ENCODE results near the gene SERPINE2.
"Not testable (repeated sequence)": the region's sequence is repeated elsewhere in the genome, so short reads cannot be mapped to it uniquely, and the experiment has no call there.

SERPINE2 gene

GRCh38 chr2:224014336-224014735 lies 24.8 kb downstream of the SERPINE2 start:
- no peak for DNase-seq (ENCODE audit: low read depth)

- no peak for DNase-seq (ENCODE audit: low read depth)
These were observed 27.2 kb downstream of the SERPINE2 start for GRCh38 chr2:224011837-224012236.

DNA sequence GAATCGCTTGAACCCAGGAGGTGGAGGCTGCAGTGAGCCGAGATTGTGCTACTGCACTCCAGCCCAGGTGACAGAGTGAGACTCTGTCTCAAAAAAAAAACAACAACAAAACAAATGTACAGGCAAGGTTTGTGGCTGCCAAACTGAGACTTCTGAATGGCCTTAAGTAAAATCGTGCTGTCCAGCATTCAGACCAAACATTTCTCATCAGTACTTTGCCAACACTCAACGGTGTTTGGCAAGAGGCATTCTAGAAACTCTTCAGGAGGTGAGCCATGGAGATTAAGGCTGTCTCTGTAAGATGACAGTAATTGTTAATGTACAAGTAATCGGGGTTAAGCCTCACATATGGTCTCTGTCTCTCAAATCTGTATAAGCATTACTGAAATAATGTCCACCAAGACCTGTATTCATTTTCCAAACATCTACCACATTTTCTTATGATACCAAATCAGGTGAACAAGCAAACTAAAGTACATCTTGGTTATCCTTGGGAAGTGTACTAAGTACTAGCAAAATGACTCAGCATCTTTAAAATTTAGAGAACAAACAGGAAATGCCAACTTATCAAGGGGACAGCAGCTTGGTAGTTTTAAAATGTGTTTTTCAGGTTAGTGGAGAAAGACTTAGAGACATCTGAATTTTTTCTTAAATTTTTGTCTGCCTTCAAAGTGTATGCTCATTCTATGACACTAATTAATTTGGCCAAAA lies 29.3 kb downstream of the SERPINE2 start:
- peak; percentile 32 for DNase-seq (ENCODE audit: low read depth)

DNA sequence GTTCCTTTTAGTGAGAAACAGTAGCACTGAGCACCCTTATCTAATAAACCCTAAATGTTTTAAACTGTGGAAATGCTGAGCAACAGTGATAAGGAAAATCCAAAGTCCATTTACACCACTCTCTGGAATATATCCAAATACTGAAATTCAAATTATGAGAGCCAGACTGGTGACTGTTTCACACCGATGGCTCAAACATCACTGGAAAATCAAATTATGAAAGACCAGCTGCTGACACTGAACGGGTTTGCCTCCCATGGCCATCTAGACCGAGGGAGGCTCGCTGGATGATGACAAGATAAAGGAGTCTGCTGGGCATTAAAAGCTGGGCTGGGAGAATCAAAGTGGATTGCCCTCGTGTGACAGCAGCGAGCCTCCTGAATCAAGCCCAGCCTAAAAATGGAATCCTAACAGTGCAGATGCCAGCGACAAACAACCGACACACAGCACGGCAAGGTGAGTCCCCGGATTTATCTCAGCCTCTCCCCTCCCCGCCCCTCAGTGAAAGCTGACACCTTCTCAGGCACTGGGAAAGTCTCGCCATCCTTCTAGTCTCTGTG lies 30.3 kb downstream of the SERPINE2 start:
- DNase-seq (ENCODE audit: low read depth), result no peak

- peak; percentile 68 for DNase-seq (ENCODE audit: low read depth)
These were observed 34.9 kb downstream of the SERPINE2 start for GRCh38 chr2:224004105-224004695.

DNA sequence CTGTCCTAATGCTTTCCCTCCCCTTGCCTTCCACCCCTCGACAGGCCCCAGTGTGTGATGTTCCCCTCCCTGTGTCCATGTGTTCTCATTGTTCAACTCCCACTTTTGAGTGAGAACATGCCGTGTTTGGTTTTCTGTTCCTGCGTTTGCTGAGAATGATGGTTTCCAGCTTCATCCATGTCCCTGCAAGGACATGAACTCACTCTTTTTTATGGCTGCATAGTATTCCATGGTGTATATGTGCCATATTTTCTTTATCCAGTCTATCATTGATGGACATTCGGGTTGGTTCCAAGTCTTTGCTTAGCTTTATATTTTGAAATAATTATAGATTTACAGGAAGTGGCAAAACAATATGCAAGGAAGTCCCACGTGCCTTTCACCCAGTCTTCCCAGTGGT lies 38.4 kb downstream of the SERPINE2 start:
- DNase-seq (ENCODE audit: low read depth), result not testable (repeated sequence)

- no peak for DNase-seq (ENCODE audit: low read depth)
These were observed 39.2 kb downstream of the SERPINE2 start for GRCh38 chr2:223999862-224000261.

DNA sequence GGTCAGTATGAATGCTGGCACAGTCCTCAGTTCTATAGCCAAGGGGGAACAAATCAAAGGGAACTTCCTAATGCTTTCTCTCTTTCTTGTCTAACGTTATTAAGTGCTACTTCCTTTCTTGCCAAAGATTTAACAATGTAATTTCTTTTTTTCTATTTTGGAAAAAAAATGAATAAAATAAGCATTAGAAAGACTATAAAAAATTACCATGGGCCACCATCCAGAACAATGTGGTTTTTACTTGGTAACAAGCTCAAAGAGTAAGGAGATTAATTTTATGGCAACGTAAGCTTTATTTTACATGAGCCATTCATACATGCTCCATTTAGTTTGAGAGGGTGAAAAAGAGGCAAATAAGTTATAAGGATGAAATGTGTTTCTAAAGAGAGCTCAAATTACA lies 40.1 kb downstream of the SERPINE2 start:
- no peak for DNase-seq (ENCODE audit: low read depth)

- DNase-seq (ENCODE audit: low read depth), result no peak
These were observed 41.1 kb downstream of the SERPINE2 start for GRCh38 chr2:223997938-223998337.

DNA sequence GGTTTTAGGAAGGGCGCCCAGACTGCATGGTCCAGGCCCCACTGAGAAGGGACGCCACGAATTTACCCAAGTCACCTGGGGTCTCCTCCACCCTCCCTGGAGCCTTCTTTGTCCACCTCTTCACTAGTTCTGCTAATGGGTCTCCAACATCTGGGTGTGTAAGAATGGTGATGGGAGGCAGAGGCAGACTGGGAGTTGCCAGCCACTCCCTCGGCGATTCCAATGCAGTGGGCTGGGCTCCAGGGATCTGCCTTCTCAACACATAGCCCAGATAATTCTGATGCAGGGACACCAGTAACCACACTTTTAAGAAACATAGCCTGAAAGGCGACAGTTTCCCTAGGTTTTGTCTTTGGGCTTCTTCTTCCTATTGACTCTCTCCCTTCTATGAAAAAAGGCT lies 42.7 kb downstream of the SERPINE2 start:
- no peak for DNase-seq (ENCODE audit: low read depth)

DNA sequence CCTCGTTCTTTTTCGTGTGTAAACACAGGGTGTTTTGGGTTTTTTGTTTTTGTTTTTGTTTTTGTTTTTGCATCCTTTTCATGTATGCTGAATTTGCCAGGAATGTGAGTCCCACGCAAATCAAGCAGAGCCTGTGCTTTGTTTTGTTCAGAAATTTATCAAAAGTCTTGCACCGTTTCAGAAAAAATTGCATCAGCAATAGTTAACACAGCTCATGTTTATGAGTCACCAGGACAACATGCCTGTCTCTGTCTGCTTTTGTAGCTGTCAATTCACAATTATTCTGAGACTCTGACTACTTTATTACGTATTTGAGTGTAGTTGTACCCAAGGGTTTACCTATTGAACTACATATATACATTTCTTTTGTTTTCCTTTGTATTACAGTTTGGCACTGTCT lies 43.5 kb downstream of the SERPINE2 start:
- peak; percentile 39 for DNase-seq (ENCODE audit: low read depth)

DNA sequence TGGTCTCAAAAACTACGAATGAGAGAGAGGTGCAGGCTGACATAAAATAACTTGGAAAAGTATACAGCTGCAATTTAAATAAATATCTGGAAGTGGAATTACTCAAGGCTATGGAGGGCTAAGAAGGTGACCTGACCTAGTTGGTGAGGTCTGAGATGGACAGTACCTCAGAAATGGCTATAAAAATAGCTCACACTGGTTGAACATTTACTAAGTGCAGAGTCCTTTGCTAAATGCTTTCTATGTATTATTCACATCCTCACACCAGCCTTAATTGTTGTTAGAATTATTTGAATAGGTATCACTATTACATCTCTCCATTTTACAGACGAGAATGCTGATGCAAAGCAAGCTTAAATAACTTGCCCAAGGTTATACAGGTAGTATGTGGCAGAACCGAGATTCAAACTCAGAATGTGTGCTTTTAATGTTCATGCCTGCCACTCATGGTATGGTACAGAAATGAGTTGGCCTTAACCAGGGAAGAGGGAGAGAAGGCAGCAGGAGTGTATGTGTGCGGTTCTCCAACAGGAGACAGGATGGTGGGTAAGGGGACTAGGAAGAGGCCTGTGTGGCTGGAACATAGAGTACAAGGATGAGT lies 44.4 kb downstream of the SERPINE2 start:
- no peak for DNase-seq (ENCODE audit: low read depth)

DNA sequence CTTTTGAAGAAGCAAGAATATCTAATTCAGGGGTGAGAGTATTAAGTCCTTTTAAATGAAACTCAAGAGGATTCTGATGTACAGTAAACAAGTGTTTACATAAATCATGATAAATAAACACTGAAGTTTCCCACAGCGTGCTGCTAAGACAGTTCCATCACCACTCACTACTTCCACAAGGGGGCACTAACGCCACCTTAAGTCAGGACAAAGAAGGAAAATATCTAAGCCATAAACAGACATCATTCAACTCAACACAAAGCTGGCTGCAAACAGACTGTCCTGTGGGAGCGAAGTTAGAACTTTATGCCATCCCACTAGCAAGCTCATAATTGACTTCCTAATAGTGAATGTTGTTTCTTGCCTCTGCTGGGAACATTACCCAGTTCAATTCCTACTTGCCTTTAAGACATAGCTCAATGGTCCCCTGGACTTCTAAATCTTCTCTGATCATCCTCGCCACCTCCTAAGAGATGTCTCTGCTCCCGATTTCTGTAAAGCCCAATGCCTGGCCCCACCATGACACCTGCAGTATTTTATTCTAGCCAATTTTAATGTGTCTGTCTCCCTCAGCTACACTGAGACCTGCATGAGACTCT lies 45.4 kb downstream of the SERPINE2 start:
- peak; percentile 77 for DNase-seq (ENCODE audit: low read depth)

DNA sequence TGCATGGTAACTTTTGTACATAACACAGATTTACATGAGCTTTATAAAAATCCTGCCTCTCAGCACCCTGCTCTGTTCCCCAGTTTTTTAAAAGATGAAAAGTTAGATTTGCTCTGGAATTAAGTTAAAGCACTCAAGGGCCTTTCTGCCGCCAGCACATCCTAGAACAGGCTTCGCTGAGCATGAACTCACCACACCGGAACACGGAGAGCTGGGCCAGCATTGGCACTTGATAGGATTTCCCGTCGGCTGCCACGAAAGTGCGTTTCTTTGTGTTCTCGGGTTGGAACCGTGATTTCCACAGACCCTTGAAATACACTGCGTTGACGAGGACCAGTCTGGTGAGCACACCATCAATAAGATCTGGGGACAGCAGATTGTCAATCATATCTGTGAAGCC lies 47.5 kb downstream of the SERPINE2 start:
- DNase-seq (ENCODE audit: low read depth), result no peak

- DNase-seq (ENCODE audit: low read depth), result no peak
These were observed 49.2 kb downstream of the SERPINE2 start for GRCh38 chr2:223989856-223990232.

GRCh38 chr2:223989206-223989855 lies 49.8 kb downstream of the SERPINE2 start:
- no peak for DNase-seq (ENCODE audit: low read depth)

GRCh38 chr2:223981241-223981640 lies 57.8 kb downstream of the SERPINE2 start:
- no peak for DNase-seq (ENCODE audit: low read depth)

DNA sequence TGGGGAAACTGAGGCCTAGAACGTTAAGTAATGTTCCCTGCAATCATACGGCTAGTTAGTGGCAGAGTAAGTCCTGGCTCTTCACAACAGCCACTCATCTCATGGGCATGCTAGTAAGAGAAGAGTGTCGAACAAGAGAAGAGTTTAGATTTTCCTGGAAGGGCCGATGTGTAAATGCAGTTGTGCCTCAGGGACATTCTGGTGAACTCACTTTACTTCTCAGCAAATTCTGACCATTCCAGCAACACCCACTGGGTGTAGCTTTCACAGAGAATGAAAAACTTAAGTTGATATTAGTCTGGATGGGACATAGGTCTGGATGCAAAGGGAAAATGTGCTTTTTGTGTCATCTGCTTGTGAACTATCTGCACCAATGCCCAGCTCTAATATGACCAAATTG lies 58.3 kb downstream of the SERPINE2 start:
- no peak for DNase-seq (ENCODE audit: low read depth)

DNA sequence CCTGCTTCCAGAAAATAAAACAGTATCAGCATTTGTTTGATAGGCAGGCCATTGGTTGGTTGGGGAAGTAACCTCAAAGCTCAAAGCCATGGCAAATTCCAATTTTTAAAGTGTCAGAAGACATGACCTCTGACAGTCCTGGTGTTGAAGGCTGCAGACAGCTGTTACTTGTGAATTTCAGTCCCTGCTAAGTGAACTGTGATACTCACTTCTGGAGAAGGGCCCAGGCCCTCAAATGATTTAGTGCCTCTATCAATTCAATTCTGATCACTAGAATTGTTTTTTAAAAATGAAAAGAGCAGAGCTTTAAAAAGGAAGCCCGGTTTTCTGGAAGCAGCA lies 58.7 kb downstream of the SERPINE2 start:
- DNase-seq (ENCODE audit: low read depth), result no peak

DNA sequence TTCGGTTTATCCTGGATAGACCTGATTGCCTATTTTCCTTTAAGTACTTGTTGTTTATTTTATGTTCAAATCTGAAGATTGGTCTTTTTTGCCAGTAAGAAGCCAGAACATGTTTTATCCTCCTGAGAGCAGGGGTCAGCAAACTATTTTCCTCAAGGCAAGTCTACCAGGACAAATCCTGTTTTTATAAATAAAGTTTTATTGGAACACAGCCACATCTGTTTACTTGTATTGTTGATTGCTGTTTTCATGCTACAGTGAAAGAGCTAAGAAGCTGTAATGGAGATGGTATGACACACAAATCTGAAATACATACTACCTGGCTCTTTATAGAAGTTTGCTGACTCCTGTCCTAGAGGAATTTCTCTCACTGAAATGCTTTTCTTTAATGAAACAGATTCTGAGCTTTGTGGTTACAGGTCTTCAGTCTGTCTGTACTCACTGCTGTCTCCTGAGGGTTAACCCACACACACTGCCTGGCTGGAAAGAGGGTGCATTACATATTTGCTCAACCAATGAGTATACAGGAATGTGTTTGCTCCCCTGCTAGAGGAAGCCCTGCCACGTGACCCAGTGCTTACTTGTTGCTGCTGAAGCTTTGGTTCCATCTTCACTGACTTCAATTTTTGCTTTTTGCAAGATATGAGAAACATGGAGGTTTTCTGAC lies 59.2 kb downstream of the SERPINE2 start:
- DNase-seq (ENCODE audit: low read depth), result peak; percentile 7

DNA sequence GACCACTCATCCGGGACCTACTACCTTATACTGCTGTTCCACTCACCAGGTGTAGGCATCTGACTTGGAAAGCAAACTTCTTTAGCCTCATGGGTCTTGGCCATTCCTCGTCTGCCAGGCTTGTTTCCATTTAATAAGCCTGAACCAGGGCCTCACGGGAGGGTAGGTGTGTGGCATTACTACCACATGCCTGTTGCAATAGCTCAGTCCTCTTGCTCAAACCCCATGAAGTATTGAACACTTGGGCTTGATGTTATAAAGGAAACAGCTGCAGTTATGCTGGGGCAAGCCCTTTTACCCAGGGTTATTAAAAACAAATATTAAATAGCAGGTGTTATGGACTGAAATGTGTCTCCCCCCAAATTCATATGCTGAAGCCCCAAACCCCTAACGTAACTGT lies 60.6 kb downstream of the SERPINE2 start:
- no peak for DNase-seq (ENCODE audit: low read depth)

- no peak for DNase-seq (ENCODE audit: low read depth)
These were observed 62.4 kb downstream of the SERPINE2 start for GRCh38 chr2:223976635-223977226.

All from fibroblast of gingiva (primary cell).